SU-DHL-6 (cell line): ENCODE data around the gene MYH15.

Experiments
- H2AFZ ChIP-seq: fragments of 200-600 bp; sonication (generic); 2 replicates; pipeline ENCODE4 v1.6.1; 2014; ENCODE audit warnings: low read depth, mild to moderate bottlenecking, moderate library complexity, mixed read lengths, antibody characterized with exemption, low read length; ENCODE audit not compliant: severe bottlenecking
- H3F3A ChIP-seq: fragments of 200-600 bp; shearing (Covaris generic); 2 replicates; pipeline ENCODE4 v1.6.0; 2016; ENCODE audit warnings: antibody characterized with exemption, mild to moderate bottlenecking; ENCODE audit not compliant: insufficient read depth
- H3K27ac ChIP-seq: fragments of 200-600 bp; sonication (generic); 2 replicates; pipeline ENCODE4 v1.5.1; 2016; ENCODE audit warnings: low read depth, mild to moderate bottlenecking, low read length, moderate library complexity, mixed read lengths
- H3K27me3 ChIP-seq: fragments of 200-600 bp; sonication (generic), shearing (Covaris generic); 2 replicates; pipeline ENCODE4 v1.6.0; 2014; ENCODE audit warnings: mild to moderate bottlenecking, low read length
- H3K36me3 ChIP-seq: fragments of 200-600 bp; sonication (generic); 2 replicates; pipeline ENCODE4 v1.6.1; 2014; ENCODE audit warnings: mild to moderate bottlenecking, low read length, mixed read lengths
- H3K4me2 ChIP-seq: fragments of 300-600, 200-600 bp; shearing (Covaris generic), sonication (generic); 2 replicates; pipeline ENCODE4 v1.6.0; 2014; ENCODE audit warnings: low read length, low read depth, mild to moderate bottlenecking; ENCODE audit not compliant: poor library complexity, severe bottlenecking
- H3K4me3 ChIP-seq: fragments of 200-600 bp; sonication (generic); 2 replicates; pipeline ENCODE4 v1.5.1; 2014; ENCODE audit warnings: antibody characterized with exemption, low read length, mild to moderate bottlenecking, mixed read lengths; ENCODE audit not compliant: insufficient read depth, poor library complexity, severe bottlenecking
- H3K79me2 ChIP-seq: fragments of 200-600 bp; sonication (generic); 2 replicates; pipeline ENCODE4 v1.6.1; 2014; ENCODE audit warnings: mild to moderate bottlenecking, low read length, moderate library complexity; ENCODE audit not compliant: insufficient read depth
- H3K9ac ChIP-seq: fragments of 200-600 bp; sonication (generic); 2 replicates; pipeline ENCODE4 v1.7.0; 2014; ENCODE audit warnings: mild to moderate bottlenecking, low read length
- H3K9me2 ChIP-seq: fragments of 200-600 bp; sonication (generic); replicated peaks from 2 replicates; pipeline ENCODE4 v1.6.1; 2014; ENCODE audit warnings: low read length; ENCODE audit not compliant: insufficient read depth
- H3K9me3 ChIP-seq: fragments of 200-600 bp; sonication (generic); 2 replicates; pipeline ENCODE4 v1.6.1; 2014; ENCODE audit warnings: low read length, mixed read lengths; ENCODE audit not compliant: insufficient read depth
- H4K20me1 ChIP-seq: fragments of 200-600 bp; sonication (generic); 2 replicates; pipeline ENCODE4 v1.6.1; 2014; ENCODE audit warnings: low read depth, mild to moderate bottlenecking, antibody characterized with exemption, low read length, moderate library complexity, mixed read lengths
- CTCF ChIP-seq: fragments of 200-600 bp; sonication (generic); IDR thresholded peaks from one replicate; pipeline ENCODE4 v1.5.1; 2017; ENCODE audit warnings: antibody characterized with exemption, mild to moderate bottlenecking, low read length, moderate library complexity; ENCODE audit not compliant: insufficient read depth, poor library complexity, severe bottlenecking
- EZH2phosphoT487 ChIP-seq: fragments of 200-600 bp; sonication (generic), shearing (Covaris generic); conservative IDR thresholded peaks from 2 replicates; pipeline ENCODE4 v1.6.1; 2018; ENCODE audit warnings: mild to moderate bottlenecking, antibody characterized with exemption, low read length, moderate library complexity, mixed read lengths

Gene MYH15

GRCh38 chr3:108468577-108468976, 41.8 kb downstream of the MYH15 start:
- no peaks in the 10 kb centered on the region for H3K79me2 ChIP-seq
- no peaks in the 10 kb centered on the region for H3K9me2 ChIP-seq
- H2AFZ ChIP-seq = no peak overlapping the region
- no peak overlapping the region for H3K4me2 ChIP-seq
- no peak overlapping the region for H3K27ac ChIP-seq
- no peaks in the 10 kb centered on the region for H3K27me3 ChIP-seq
- H3K9ac ChIP-seq = no peak overlapping the region
- H3K36me3 ChIP-seq = no peaks in the 10 kb centered on the region
- TF ChIP-seq EZH2phosphoT487 = no peak
- no peaks in the 10 kb centered on the region for H3K9me3 ChIP-seq
- no peak overlapping the region for H3K4me3 ChIP-seq
- H3F3A ChIP-seq = no peaks in the 10 kb centered on the region
- no peaks in the 10 kb centered on the region for H4K20me1 ChIP-seq

GRCh38 chr3:108462899-108463298, 47.5 kb downstream of the MYH15 start:
- H3K27ac ChIP-seq = no peak overlapping the region
- H3K9me2 ChIP-seq = no peaks in the 10 kb centered on the region
- H3K9ac ChIP-seq = no peak overlapping the region
- H3K4me3 ChIP-seq = no peak overlapping the region
- no peaks in the 10 kb centered on the region for H3K36me3 ChIP-seq
- H3K27me3 ChIP-seq = no peaks in the 10 kb centered on the region
- H3K79me2 ChIP-seq = no peaks in the 10 kb centered on the region
- no peak overlapping the region for H3K4me2 ChIP-seq
- no peaks in the 10 kb centered on the region for H3K9me3 ChIP-seq
- H2AFZ ChIP-seq = no peak overlapping the region
- TF ChIP-seq CTCF (no peak), EZH2phosphoT487 (no peak)
- no peaks in the 10 kb centered on the region for H3F3A ChIP-seq
- no peaks in the 10 kb centered on the region for H4K20me1 ChIP-seq

GRCh38 chr3:108461661-108462111, 48.7 kb downstream of the MYH15 start:
- Histone ChIP-seq H3K4me3 (no peak overlapping the region), H3K27me3 (no peaks in the 10 kb centered on the region), H2AFZ (no peak overlapping the region), H3K9me3 (no peaks in the 10 kb centered on the region), H3K9me2 (no peaks in the 10 kb centered on the region), H3K4me2 (no peak overlapping the region), H3F3A (no peaks in the 10 kb centered on the region), H3K27ac (no peak overlapping the region), H3K79me2 (no peaks in the 10 kb centered on the region), H3K9ac (no peak overlapping the region), H4K20me1 (no peaks in the 10 kb centered on the region), H3K36me3 (no peaks in the 10 kb centered on the region)
- no peak for TF ChIP-seq CTCF

GRCh38 chr3:108459225-108459624, 51.2 kb downstream of the MYH15 start:
- no peaks in the 10 kb centered on the region for H3K9me3 ChIP-seq
- no peaks in the 10 kb centered on the region for H3F3A ChIP-seq
- H3K4me2 ChIP-seq = no peak overlapping the region
- no peak overlapping the region for H2AFZ ChIP-seq
- no peaks in the 10 kb centered on the region for H4K20me1 ChIP-seq
- no peaks in the 10 kb centered on the region for H3K36me3 ChIP-seq
- no peaks in the 10 kb centered on the region for H3K27me3 ChIP-seq
- H3K9me2 ChIP-seq = no peaks in the 10 kb centered on the region
- no peaks in the 10 kb centered on the region for H3K79me2 ChIP-seq
- TF ChIP-seq CTCF (no peak), EZH2phosphoT487 (no peak)
- H3K9ac ChIP-seq = no peak overlapping the region
- H3K27ac ChIP-seq = no peak overlapping the region
- no peak overlapping the region for H3K4me3 ChIP-seq
